ENCODE data around the gene CC2D2A.
"Not testable (repeated sequence)": the region's sequence is repeated elsewhere in the genome, so short reads cannot be mapped to it uniquely, and the experiment has no call there.

The CC2D2A gene

DNA sequence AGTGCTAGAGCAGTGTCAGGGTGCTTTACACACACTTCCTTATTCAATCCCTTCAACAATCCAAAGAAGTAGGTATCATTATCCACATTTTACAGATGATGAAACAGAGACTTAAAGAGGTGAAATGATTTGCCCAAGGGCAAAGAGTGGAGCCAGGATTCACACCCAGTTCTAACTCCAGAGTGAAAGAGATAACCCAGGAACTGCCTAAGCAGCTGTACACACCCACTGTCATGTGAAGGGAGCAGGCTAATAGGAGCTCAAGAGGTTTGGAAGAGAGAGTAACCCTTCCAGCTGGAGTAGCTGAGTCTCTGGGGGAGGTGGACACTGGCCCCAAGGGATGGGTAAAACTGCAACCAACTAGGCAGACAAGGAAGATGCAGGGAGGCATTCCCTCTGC, 92.9 kb downstream of the CC2D2A start:
- DNase-seq: no peak

- DNase-seq: no peak
Measured at GRCh38 chr4:15563871-15564270, 94.2 kb downstream of the CC2D2A start.

DNA sequence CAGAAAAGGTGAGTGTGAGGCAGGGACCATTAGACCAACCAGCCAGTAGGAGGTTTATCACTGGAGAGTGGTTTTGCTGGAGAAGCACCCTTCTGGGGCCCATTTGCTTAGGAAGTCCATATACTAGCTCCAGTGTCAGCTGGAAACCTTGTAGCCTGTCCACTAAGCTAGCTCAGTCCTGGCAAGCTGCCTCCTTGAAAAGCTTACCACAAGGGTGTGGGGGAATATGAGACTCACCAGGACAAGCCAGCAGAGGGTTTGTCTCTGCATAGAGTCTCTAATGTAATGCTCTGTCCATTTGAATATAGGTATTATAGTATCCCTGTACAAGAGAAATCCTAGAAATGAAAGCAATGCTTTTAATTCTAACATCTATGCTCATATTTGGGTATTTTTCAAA, 99.1 kb downstream of the CC2D2A start:
- DNase-seq: no peak

- no peak for DNase-seq
Measured at GRCh38 chr4:15569746-15570145, 100.1 kb downstream of the CC2D2A start.

DNA sequence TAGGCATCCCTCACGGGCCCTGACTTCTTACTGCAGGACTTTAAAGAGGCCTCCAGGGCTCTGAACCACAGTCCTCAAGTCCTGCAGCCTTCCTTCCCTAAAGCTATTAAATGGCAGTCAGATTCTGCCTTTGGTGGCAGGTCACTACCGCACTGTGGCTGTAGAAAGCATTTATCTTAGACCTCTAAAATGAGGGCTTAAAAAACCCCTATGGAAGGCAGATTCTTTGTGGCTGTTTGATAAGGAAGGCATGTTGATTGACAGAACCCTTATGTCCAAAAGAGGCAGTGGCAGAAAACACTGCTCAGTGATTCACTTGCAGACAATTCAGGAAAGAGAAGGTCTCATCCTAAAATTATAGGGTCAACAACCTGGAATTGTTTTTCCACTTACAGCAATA, 106.3 kb downstream of the CC2D2A start:
- no peak for DNase-seq

DNA sequence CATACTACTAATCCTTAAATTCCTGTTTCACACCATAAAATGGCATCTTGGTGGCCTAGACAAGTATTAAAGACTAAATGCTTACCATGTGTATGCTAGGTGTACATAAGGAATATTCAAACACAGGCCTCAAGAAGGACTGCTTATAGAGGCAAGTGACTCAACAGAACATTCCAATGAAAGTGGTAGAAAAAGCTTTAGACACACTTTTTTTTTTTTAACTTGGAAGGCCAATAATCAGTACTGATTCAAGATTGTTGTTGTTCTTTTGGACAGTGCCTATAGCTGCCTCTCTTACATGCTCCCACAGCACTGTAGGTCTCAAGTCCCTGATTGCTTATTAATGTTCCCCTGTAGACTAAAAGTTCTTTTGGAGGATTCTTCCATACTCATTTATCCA, 107.8 kb downstream of the CC2D2A start:
- DNase-seq: no peak

GRCh38 chr4:15584785-15585184, 115.1 kb downstream of the CC2D2A start:
- no peak for DNase-seq

DNA sequence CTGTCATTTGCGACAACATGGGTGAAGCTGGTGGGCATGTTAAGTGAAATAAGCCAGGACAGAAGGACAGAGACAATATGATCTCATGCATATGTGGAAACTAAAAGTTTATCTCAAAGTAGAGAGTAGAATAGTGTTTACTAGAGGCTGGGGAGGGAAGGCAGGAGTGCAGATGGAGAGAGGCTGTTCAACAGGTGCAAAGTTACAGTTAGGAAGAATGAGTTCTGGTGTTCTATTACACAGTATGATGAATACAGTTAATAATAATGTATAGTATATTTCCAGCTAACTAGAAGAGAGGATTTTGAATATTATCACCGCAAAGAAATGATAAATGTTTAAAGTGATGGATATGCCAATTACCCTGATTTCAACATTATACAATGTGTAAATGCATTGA, 115.6 kb downstream of the CC2D2A start:
- DNase-seq: no peak

DNA sequence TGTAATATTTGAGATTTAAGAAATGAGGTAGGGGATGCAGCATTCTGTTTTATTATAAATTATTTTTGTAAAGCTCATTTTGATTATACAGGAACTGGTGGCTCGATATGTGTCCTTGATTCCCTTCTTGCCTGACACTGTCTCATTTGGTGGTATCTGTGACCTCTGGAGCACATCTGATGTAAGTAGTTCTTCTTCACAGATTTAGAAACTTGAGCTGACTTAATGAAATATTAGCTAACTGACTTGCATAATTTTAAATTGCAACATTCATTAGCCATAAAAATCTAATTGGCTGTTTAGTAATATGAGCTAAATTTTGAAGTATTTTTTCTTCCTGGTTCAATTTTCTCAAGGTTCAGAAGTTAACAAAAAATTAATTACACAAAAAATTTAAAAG, 116.4 kb downstream of the CC2D2A start:
- no peak for DNase-seq

GRCh38 chr4:15587649-15588048, 118.0 kb downstream of the CC2D2A start:
- DNase-seq: no peak

DNA sequence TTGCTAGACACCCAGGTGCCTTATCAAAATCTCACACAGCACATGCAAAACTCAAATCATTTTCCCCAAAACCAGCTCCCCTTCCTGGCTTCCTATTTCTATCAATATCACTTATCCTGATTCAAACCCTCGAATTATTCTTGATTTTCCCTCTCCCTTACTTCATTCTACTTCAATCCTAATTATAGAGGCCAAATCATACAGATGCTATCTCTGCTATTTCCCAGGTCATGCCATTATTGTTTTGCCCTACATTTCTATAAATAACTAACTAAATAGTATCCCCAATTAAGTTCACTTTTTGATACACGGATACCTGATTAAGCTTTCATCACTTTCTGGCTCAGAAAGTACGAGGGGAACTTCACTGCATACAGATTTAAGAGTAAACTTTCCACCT, 123.1 kb downstream of the CC2D2A start:
- no peak for DNase-seq

DNA sequence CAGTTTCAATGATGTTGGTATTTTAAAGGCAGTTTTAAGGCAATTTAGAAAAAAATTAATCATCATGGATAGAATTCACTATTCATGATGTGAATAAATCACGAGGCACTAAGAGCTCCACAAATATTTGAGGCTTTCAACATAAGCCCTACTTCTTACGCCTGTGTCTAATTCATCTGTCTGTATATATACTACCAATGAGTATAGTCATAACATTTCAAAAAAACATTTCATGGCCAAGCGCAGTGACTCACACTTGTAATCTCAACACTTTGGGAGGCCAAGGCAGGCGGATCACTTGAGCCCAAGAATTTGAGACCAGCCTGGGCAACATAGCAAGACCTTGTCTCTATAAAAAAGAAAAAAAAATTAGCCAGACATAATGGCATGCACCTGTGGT, 129.0 kb downstream of the CC2D2A start:
- DNase-seq: no peak

- DNase-seq: no peak
Measured at GRCh38 chr4:15600176-15600575, 130.5 kb downstream of the CC2D2A start.

DNA sequence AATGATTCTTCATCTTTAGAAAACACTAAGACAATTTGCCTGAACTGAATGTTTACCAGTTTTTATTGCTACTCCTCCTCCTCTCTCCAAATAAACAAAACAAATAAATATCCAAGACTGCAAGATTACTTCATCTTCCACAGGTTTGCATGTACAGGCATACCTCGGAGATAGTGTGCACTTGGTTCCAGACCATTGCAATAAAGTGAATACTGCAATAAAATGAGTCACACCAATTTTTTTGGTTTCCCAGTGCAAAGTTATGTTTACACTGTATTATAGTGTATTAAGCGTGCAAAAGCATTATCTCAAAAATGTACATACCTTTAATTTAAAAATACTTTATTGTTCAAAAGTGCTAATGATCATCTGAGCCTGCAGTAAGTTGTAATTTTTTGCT, 132.2 kb downstream of the CC2D2A start:
- DNase-seq: no peak

GRCh38 chr4:15605537-15605936, 135.9 kb downstream of the CC2D2A start:
- DNase-seq: no peak

GRCh38 chr4:15610855-15611254, 141.2 kb downstream of the CC2D2A start:
- DNase-seq: no peak

- DNase-seq: no peak
Measured at GRCh38 chr4:15612136-15612535, 142.5 kb downstream of the CC2D2A start.

GRCh38 chr4:15614891-15615290, 145.2 kb downstream of the CC2D2A start:
- not testable (repeated sequence) for DNase-seq

DNA sequence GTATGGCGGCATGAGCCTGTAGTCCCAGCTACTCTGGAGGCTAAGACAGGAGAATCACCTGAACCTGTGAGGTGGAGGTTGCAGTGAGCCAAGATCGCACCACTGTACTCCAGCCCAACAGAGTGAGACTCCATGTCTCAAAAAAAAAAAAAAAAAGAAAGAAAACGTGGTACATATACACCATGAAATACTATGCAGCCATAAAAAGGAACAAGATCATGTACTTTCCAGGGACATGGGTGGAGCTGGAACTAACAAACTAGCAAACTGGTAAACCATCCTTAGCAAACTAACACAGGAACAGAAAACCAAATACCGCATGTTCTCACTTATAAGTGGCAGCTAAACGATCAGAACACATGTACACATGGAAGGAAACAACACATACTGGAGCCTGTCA, 147.7 kb downstream of the CC2D2A start:
- not testable (repeated sequence) for DNase-seq

- no peak for DNase-seq
Measured at GRCh38 chr4:15636818-15637217, 167.1 kb downstream of the CC2D2A start.

DNA sequence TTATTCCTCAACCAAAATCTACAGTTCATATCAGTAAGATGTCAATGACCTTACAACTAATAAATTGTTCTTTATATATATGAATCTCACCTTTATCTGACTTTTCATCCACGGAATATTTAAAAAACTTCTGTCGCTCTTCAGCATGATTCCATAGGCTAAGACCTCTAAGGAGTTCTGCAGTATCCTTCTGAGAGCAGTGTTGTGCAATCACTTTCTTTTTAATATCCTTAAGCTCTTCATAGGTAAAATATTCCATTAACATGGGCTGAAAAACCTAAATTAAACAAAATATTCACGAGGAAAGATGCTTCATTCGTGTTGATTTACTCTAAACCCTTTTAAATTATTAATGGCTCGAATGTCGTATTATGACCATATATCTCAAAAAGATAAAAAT, 168.7 kb downstream of the CC2D2A start:
- DNase-seq: no peak

GRCh38 chr4:15648600-15648999, 178.9 kb downstream of the CC2D2A start:
- DNase-seq: no peak

DNA sequence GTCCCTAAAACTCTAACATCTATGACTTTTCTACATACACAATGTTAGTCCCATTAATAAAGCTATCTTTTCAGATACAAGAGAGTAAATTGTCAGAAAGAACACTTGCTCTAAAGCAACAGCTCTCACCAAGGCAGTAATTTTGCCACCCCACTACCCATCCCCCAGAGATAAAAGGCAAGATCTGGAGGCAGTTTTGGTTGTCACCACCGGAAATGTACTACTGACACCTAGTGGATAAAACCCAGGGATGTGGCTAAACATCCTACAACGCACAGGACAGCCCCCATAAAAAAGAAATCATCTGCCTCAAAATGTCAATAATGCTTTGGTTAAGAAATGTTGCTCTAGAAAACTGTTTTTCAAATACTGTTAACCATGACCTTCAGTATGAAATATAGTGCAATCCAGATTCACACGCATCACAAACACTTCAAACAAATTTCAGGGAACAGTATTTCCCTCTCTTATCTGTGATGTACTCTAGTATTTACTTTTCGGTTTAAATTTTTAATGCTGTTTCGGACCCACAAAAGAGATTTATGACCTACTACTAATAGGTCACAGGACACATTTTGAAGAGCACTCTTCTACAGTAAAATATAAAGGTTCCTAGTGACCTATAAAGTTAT, 180.3 kb downstream of the CC2D2A start:
- no peak for DNase-seq
